H9 (cell line): ENCODE results near the gene CLDN18. TPM values are rescaled to one million over a fixed set of nuclear protein-coding genes. Genes with fewer than 3 reads are reported as not detected.

Experiments used
- DNase-seq: peaks from one replicate; pipeline ENCODE4 v3.0.0-alpha.2; 2017
- H2AFZ ChIP-seq: one replicate; pipeline ENCODE4 v1.6.1; 2013; ENCODE audit warnings: mild to moderate bottlenecking, low read length, control low read depth, moderate library complexity
- H2AK5ac ChIP-seq: 2 replicates; pipeline ENCODE4 v1.6.1; 2013; ENCODE audit warnings: low read length, control low read depth, mixed read lengths; ENCODE audit not compliant: insufficient read length
- H2BK120ac ChIP-seq: one replicate; pipeline ENCODE4 v1.6.1; 2013; ENCODE audit warnings: low read depth, mild to moderate bottlenecking, low read length, control low read depth, inconsistent platforms; ENCODE audit not compliant: poor library complexity, severe bottlenecking
- H2BK12ac ChIP-seq: 2 replicates; pipeline ENCODE4 v1.6.1; 2013; ENCODE audit warnings: low read length, control low read depth, mixed read lengths, low read depth; ENCODE audit not compliant: insufficient read length
- H2BK15ac ChIP-seq: 2 replicates; pipeline ENCODE4 v1.6.1; 2013; ENCODE audit warnings: low read depth, low read length, control low read depth
- H2BK20ac ChIP-seq: one replicate; pipeline ENCODE4 v1.6.1; 2013; ENCODE audit warnings: low read depth, mild to moderate bottlenecking, low read length, control low read depth, inconsistent platforms; ENCODE audit not compliant: poor library complexity, severe bottlenecking
- H2BK5ac ChIP-seq: 2 replicates; pipeline ENCODE4 v1.6.1; 2013; ENCODE audit warnings: low read length, control low read depth, mixed read lengths; ENCODE audit not compliant: insufficient read length
- H3K14ac ChIP-seq: 2 replicates; pipeline ENCODE4 v1.6.1; 2013; ENCODE audit warnings: low read length, control low read depth; ENCODE audit not compliant: insufficient read depth
- H3K18ac ChIP-seq: 2 replicates; pipeline ENCODE4 v1.6.1; 2013; ENCODE audit warnings: low read depth, mild to moderate bottlenecking, mixed read lengths, low read length, control low read depth; ENCODE audit not compliant: insufficient read length
- H3K23ac ChIP-seq: 2 replicates; pipeline ENCODE4 v1.6.1; 2013; ENCODE audit warnings: low read length, control low read depth, mixed read lengths, low read depth; ENCODE audit not compliant: insufficient read length
- H3K23me2 ChIP-seq: 2 replicates; pipeline ENCODE4 v1.6.1; 2013; ENCODE audit warnings: low read depth, mild to moderate bottlenecking, mixed read lengths, low read length, control low read depth; ENCODE audit not compliant: insufficient read length, poor library complexity, severe bottlenecking
- H3K27ac ChIP-seq: 2 replicates; pipeline ENCODE4 v1.5.1; 2013; ENCODE audit warnings: low read length, control low read depth, mixed read lengths, low read depth; ENCODE audit not compliant: insufficient read length
- H3K27me3 ChIP-seq: 2 replicates; pipeline ENCODE4 v1.6.1; 2013; ENCODE audit warnings: low read length, control low read depth, inconsistent platforms; ENCODE audit not compliant: insufficient read depth
- H3K4ac ChIP-seq: 2 replicates; pipeline ENCODE4 v1.6.1; 2013; ENCODE audit warnings: low read depth, mild to moderate bottlenecking, control low read depth, inconsistent platforms, low read length, moderate library complexity
- H3K4me1 ChIP-seq: 2 replicates; pipeline ENCODE4 v1.6.1; 2013; ENCODE audit warnings: low read length, control low read depth, inconsistent platforms; ENCODE audit not compliant: insufficient read depth
- H3K4me2 ChIP-seq: 2 replicates; pipeline ENCODE4 v1.6.1; 2013; ENCODE audit warnings: low read length, control low read depth, mixed read lengths; ENCODE audit not compliant: insufficient read length, insufficient read depth
- H3K56ac ChIP-seq: 2 replicates; pipeline ENCODE4 v1.6.1; 2013; ENCODE audit warnings: low read depth, mild to moderate bottlenecking, mixed read lengths, low read length, control low read depth; ENCODE audit not compliant: insufficient read length
- H3K79me1 ChIP-seq: 2 replicates; pipeline ENCODE4 v1.6.1; 2013; ENCODE audit warnings: low read depth, mild to moderate bottlenecking, moderate library complexity, low read length, control low read depth, inconsistent platforms; ENCODE audit not compliant: insufficient read depth, poor library complexity, severe bottlenecking
- H3K79me2 ChIP-seq: 2 replicates; pipeline ENCODE4 v1.6.1; 2013; ENCODE audit warnings: low read length, control low read depth, inconsistent platforms; ENCODE audit not compliant: insufficient read depth
- H3K9ac ChIP-seq: 2 replicates; pipeline ENCODE4 v1.6.1; 2013; ENCODE audit warnings: low read length, control low read depth, mixed read lengths; ENCODE audit not compliant: insufficient read length; ENCODE audit errors: extremely low read depth
- H3K9me3 ChIP-seq: one replicate; pipeline ENCODE4 v1.6.1; 2013; ENCODE audit warnings: low read depth, low read length, inconsistent platforms; ENCODE audit not compliant: control insufficient read depth
- H3T11ph ChIP-seq: one replicate; pipeline ENCODE4 v1.6.1; 2013; ENCODE audit warnings: mild to moderate bottlenecking, low read length, control low read depth, inconsistent platforms
- H4K20me1 ChIP-seq: one replicate; pipeline ENCODE4 v1.6.1; 2013; ENCODE audit not compliant: control insufficient read depth, insufficient read length, insufficient read depth
- H4K5ac ChIP-seq: 2 replicates; pipeline ENCODE4 v1.6.1; 2013; ENCODE audit warnings: low read depth, mild to moderate bottlenecking, mixed read lengths, low read length, control low read depth; ENCODE audit not compliant: insufficient read length
- H4K8ac ChIP-seq: replicated peaks from 2 replicates; pipeline ENCODE4 v1.6.1; 2013; ENCODE audit warnings: low read length, control low read depth, mixed read lengths, low read depth; ENCODE audit not compliant: insufficient read length
- H4K91ac ChIP-seq: 2 replicates; pipeline ENCODE4 v1.6.1; 2013; ENCODE audit warnings: low read depth, mild to moderate bottlenecking, moderate library complexity, mixed read lengths, low read length, control low read depth; ENCODE audit not compliant: insufficient read length
- H3K27ac Mint-ChIP-seq, 3 experiments: 2 replicates in 2 of 3; 3 replicates in 1 of 3; pipeline ENCODE4 v1.8.0; 2020 to 2021; ENCODE audit warnings: mixed read lengths in 3 of 3, mild to moderate bottlenecking in 1 of 3, moderate library complexity in 1 of 3
- H3K27me3 Mint-ChIP-seq: 2 replicates; pipeline ENCODE4 v1.8.0; 2021; ENCODE audit warnings: low read depth, mild to moderate bottlenecking, moderate library complexity, mixed read lengths
- H3K36me3 Mint-ChIP-seq, 3 experiments: 2 replicates in 2 of 3; 3 replicates in 1 of 3; pipeline ENCODE4 v1.8.0; 2020 to 2021; ENCODE audit warnings: low read depth in 3 of 3, mixed read lengths in 3 of 3; ENCODE audit not compliant: insufficient read depth in 1 of 3
- H3K4me1 Mint-ChIP-seq, 2 experiments: 2 replicates each; pipeline ENCODE4 v1.8.0; 2020; ENCODE audit warnings: mixed read lengths in 2 of 2
- H3K4me3 Mint-ChIP-seq, 2 experiments: 2 replicates in 1 of 2; 3 replicates in 1 of 2; pipeline ENCODE4 v1.8.0; 2020 to 2021; ENCODE audit warnings: mild to moderate bottlenecking in 2 of 2, mixed read lengths in 2 of 2, moderate library complexity in 1 of 2
- H3K9me3 Mint-ChIP-seq, 2 experiments: 2 replicates in 1 of 2; 3 replicates in 1 of 2; pipeline ENCODE4 v1.8.0; 2020; ENCODE audit warnings: mild to moderate bottlenecking in 2 of 2, mixed read lengths in 2 of 2, moderate library complexity in 1 of 2
- CTCF ChIP-seq: fragments of 200-600 bp; sonication (generic); conservative IDR thresholded peaks from 3 replicates; pipeline ENCODE4 v1.8.0; 2021; ENCODE audit warnings: antibody characterized with exemption, mild to moderate bottlenecking
- WGBS: extraction: QIAGEN DNeasy Blood & Tissue Kit; methylation state at CpG from one replicate; pipeline ENCODE4 v1.1.7; 2013; ENCODE audit warnings: missing lambda C conversion rate, low lambda C conversion rate, mixed read lengths; ENCODE audit not compliant: insufficient read length; ENCODE audit errors: extremely low coverage; 5-methylcytosine and 5-hydroxymethylcytosine counted together
- total RNA-seq: library from RNA; stranded (reverse); gene quantifications from 2 replicates; pipeline ENCODE4 v1.2.1, GENCODE V29; 2021

CLDN18 gene
- total RNA-seq, 1 experiment from 2014 or later: not detected

GRCh38 chr3:137987723-137988122 lies 22.2 kb upstream of the CLDN18 start:
- peaks cover 0 to 2% of the 10 kb centered on the region in 2 experiments; a peak in 1 of 5 replicates for H3K9me3 Mint-ChIP-seq
- no peaks in the 10 kb centered on the region for H3K36me3 Mint-ChIP-seq
- H3K4me2 ChIP-seq: no peak overlapping the region

More at GRCh38 chr3:137987723-137988122, 22.2 kb upstream of the CLDN18 start:
- H3T11ph ChIP-seq: no peak overlapping the region
- H4K91ac ChIP-seq: no peak overlapping the region
- no peak overlapping the region for H3K14ac ChIP-seq
- no peak overlapping the region for H2BK5ac ChIP-seq
- H3K79me1 ChIP-seq: no peaks in the 10 kb centered on the region
- H3K4me1 ChIP-seq: no peaks in the 10 kb centered on the region
- no peaks in the 10 kb centered on the region for H3K79me2 ChIP-seq
- no peak overlapping the region for H3K56ac ChIP-seq
- H2AFZ ChIP-seq: no peak overlapping the region
- H2BK12ac ChIP-seq: no peak overlapping the region
- H3K4me3 Mint-ChIP-seq: no peak overlapping the region
- no peak overlapping the region for H3K18ac ChIP-seq
- no CpG with 5 or more reads among the region's 1 CpG for WGBS
- H3K23ac ChIP-seq: no peak overlapping the region
- H2BK15ac ChIP-seq: no peak overlapping the region
- no peak overlapping the region for H3K4ac ChIP-seq
- no peak overlapping the region for H2BK120ac ChIP-seq
- DNase-seq: no peak
- H3K4me1 Mint-ChIP-seq: no peaks in the 10 kb centered on the region
- no peaks in the 10 kb centered on the region for H3K23me2 ChIP-seq
- no peak overlapping the region for H3K27ac Mint-ChIP-seq
- H4K5ac ChIP-seq: no peak overlapping the region
- no peak overlapping the region for H4K8ac ChIP-seq
- H3K27ac ChIP-seq: no peak overlapping the region
- no peaks in the 10 kb centered on the region for H3K27me3 ChIP-seq
- peaks cover 6% of the 10 kb centered on the region for H3K27me3 Mint-ChIP-seq
- H3K9ac ChIP-seq: no peak overlapping the region
- H3K9me3 ChIP-seq: no peaks in the 10 kb centered on the region
- H2BK20ac ChIP-seq: no peak overlapping the region
- no peaks in the 10 kb centered on the region for H4K20me1 ChIP-seq
- H2AK5ac ChIP-seq: no peak overlapping the region
- no peak for TF ChIP-seq CTCF
